K562 (cell line): ENCODE results near the gene SPATA25. TPM values are rescaled to one million over a fixed set of nuclear protein-coding genes. Genes with fewer than 3 reads are reported as not detected.

Experiments
- ATAC-seq: fragments of 200-7000 bp; cut with Tn5 transposase; 3 replicates; pipeline ENCODE4 v1.9.1; 2020; ENCODE audit warnings: moderate library complexity
- BruUV-seq: library from RNA; stranded (reverse); fragments of 400-500 nt; replicated peaks from 2 replicates; lab custom pipeline; 2021; lab: Mats Ljungman, UMichigan
- CTCF ChIA-PET: fragments of 300-600 bp; formaldehyde crosslinking; extraction: SDS; loops from one replicate; lab custom pipeline; 2021; ENCODE audit warnings: low intra/inter-chr PET ratio; lab: Yijun Ruan, JAX
- POLR2A ChIA-PET: fragments of 300-600, 350-650 bp; sonication (Branson Sonifier 250); formaldehyde crosslinking; extraction: SDS; loops from one replicate; lab custom pipeline; 2021; ENCODE audit warnings: antibody characterized with exemption, inconsistent platforms; lab: Yijun Ruan, JAX
- DNase-seq, 4 experiments: peaks; one replicate each; pipeline versions ENCODE4 v3.0.0 to v3.0.0-alpha.2; 2011 to 2018; ENCODE audit warnings: low spot score in 3 of 4, mixed read lengths in 3 of 4; ENCODE audit errors: extremely low read depth in 1 of 4
- FAIRE-seq: peaks from 2 replicates; lab custom pipeline; 2011; peaks lifted over from hg19 to GRCh38; lab: Jason Lieb, UNC
- H2AFZ ChIP-seq: 2 replicates; pipeline ENCODE4 v1.6.0; 2011; ENCODE audit warnings: low read depth, low read length, control low read depth, inconsistent platforms
- H3K27ac ChIP-seq: fragments of 200-600 bp; 3 replicates; pipeline ENCODE4 v1.8.0; 2011; ENCODE audit warnings: low read depth, mild to moderate bottlenecking, control low read depth, inconsistent platforms, low read length, moderate library complexity, mixed read lengths; ENCODE audit errors: extremely low read depth
- H3K27me3 ChIP-seq, 2 experiments: fragments of 300-600 bp in 1 of 2; 2 replicates in 1 of 2; 3 replicates in 1 of 2; pipeline versions ENCODE4 v1.6.0 to v1.8.0; 2011; ENCODE audit warnings: inconsistent platforms in 2 of 2, low read length in 2 of 2, mild to moderate bottlenecking in 1 of 2, mixed read lengths in 1 of 2, moderate library complexity in 1 of 2; ENCODE audit not compliant: control insufficient read depth in 2 of 2, insufficient read depth in 2 of 2
- H3K36me3 ChIP-seq: fragments of 300-600 bp; 3 replicates; pipeline ENCODE4 v1.8.0; 2011; ENCODE audit warnings: mild to moderate bottlenecking, low read length, inconsistent platforms; ENCODE audit not compliant: control insufficient read depth, insufficient read depth
- H3K4me1 ChIP-seq, 2 experiments: fragments of 200-600 bp in 1 of 2; replicated peaks in 1 of 2; 2 replicates in 1 of 2; 3 replicates in 1 of 2; pipeline versions ENCODE4 v1.5.1 to v1.8.0; 2011; ENCODE audit warnings: inconsistent platforms in 2 of 2, low read length in 2 of 2, mild to moderate bottlenecking in 1 of 2, mixed read lengths in 1 of 2, moderate library complexity in 1 of 2; ENCODE audit not compliant: control insufficient read depth in 2 of 2, insufficient read depth in 2 of 2
- H3K4me2 ChIP-seq: 2 replicates; pipeline ENCODE4 v1.6.1; 2011; ENCODE audit warnings: low read length, control low read depth, inconsistent platforms, mixed read lengths; ENCODE audit not compliant: insufficient read depth
- H3K4me3 ChIP-seq: fragments of 200-600 bp; sonication (generic), shearing (Covaris generic); 2 replicates; pipeline ENCODE4 v1.5.1; 2016; ENCODE audit warnings: control low read depth, inconsistent platforms
- H3K79me2 ChIP-seq: fragments of 200-600 bp; 3 replicates; pipeline ENCODE4 v1.8.0; 2011; ENCODE audit warnings: low read length, inconsistent platforms; ENCODE audit not compliant: control insufficient read depth, insufficient read depth
- H3K9ac ChIP-seq, 2 experiments: 2 replicates each; pipeline versions ENCODE4 v1.6.0 to v1.6.1; 2011; ENCODE audit warnings: low read depth in 2 of 2, low read length in 2 of 2, control low read depth in 1 of 2, inconsistent platforms in 1 of 2, mild to moderate bottlenecking in 1 of 2, mixed read lengths in 1 of 2; ENCODE audit not compliant: insufficient read depth in 1 of 2
- H3K9me1 ChIP-seq: one replicate; pipeline ENCODE4 v1.6.0; 2011; ENCODE audit warnings: inconsistent platforms, mild to moderate bottlenecking, low read length, moderate library complexity; ENCODE audit not compliant: control insufficient read depth, insufficient read depth
- H3K9me3 ChIP-seq: replicated peaks from 2 replicates; pipeline ENCODE4 v1.5.1; 2011; ENCODE audit warnings: low read depth, low read length, inconsistent platforms; ENCODE audit not compliant: control insufficient read depth, insufficient read depth
- H4K20me1 ChIP-seq: replicated peaks from 2 replicates; pipeline ENCODE4 v1.6.1; 2011; ENCODE audit warnings: low read length, inconsistent platforms, mixed read lengths; ENCODE audit not compliant: control insufficient read depth, insufficient read depth
- CBX1 ChIP-seq: sonication (generic); IDR thresholded peaks from 2 replicates; pipeline ENCODE4 v1.6.1; 2016; ENCODE audit warnings: antibody characterized with exemption, low read depth, mild to moderate bottlenecking
- ETS2 ChIP-seq: IDR thresholded peaks from 2 replicates; pipeline ENCODE4 v1.6.1; 2016; ENCODE audit warnings: borderline replicate concordance, missing genetic modification characterization, mild to moderate bottlenecking, moderate library complexity, missing compliant biosample characterization; ENCODE audit not compliant: poor library complexity, severe bottlenecking
- MCM3 ChIP-seq: fragments of 450-650 bp; IDR thresholded peaks from 2 replicates; pipeline ENCODE4 v1.6.1; 2016
- MYNN ChIP-seq, 2 experiments: sonication (generic); formaldehyde crosslinking in 1 of 2; IDR thresholded peaks; 2 replicates each; pipeline versions ENCODE4 v1.5.0 to v1.6.1; 2016 to 2020; ENCODE audit warnings: antibody characterized with exemption in 1 of 2, missing genetic modification reagents in 1 of 2
- NBN ChIP-seq: fragments of 450-650 bp; IDR thresholded peaks from 2 replicates; pipeline ENCODE4 v1.6.1; 2016; ENCODE audit warnings: low read depth, mild to moderate bottlenecking
- NCOR1 ChIP-seq: fragments of 450-650 bp; IDR thresholded peaks from 2 replicates; pipeline ENCODE4 v1.6.1; 2016; ENCODE audit warnings: mild to moderate bottlenecking, moderate library complexity
- RERE ChIP-seq: sonication (generic); formaldehyde crosslinking; IDR thresholded peaks from 2 replicates; pipeline ENCODE4 v1.8.0; 2023; ENCODE audit warnings: missing genetic modification reagents, mild to moderate bottlenecking, borderline replicate concordance
- SOX6 ChIP-seq: fragments of 450-650 bp; IDR thresholded peaks from 2 replicates; pipeline ENCODE4 v1.6.1; 2014; ENCODE audit warnings: mild to moderate bottlenecking
- TEAD2 ChIP-seq: fragments of 450-650 bp; IDR thresholded peaks from 2 replicates; pipeline ENCODE4 v1.6.1; 2016; ENCODE audit warnings: missing genetic modification characterization, control low read depth, missing compliant biosample characterization
- ZNF224 ChIP-seq: sonication (generic); formaldehyde crosslinking; IDR thresholded peaks from 2 replicates; pipeline ENCODE4 v1.8.0; 2022; ENCODE audit warnings: mild to moderate bottlenecking, missing genetic modification reagents
- ZNF232 ChIP-seq: sonication (generic); formaldehyde crosslinking; IDR thresholded peaks from 2 replicates; pipeline ENCODE4 v1.8.0; 2022; ENCODE audit warnings: mild to moderate bottlenecking, missing genetic modification reagents
- ZNF398 ChIP-seq: fragments of 250-450 bp; sonication (Bioruptor Pico); IDR thresholded peaks from 2 replicates; pipeline ENCODE4 v1.8.0; 2021; ENCODE audit warnings: moderate library complexity, mild to moderate bottlenecking, inconsistent platforms
- ZNF561 ChIP-seq: fragments of 450-650 bp; formaldehyde crosslinking; conservative IDR thresholded peaks from 2 replicates; pipeline ENCODE4 v1.4.0; 2020; ENCODE audit warnings: mild to moderate bottlenecking, moderate library complexity
- ZNF764 ChIP-seq: fragments of 250-450 bp; sonication (Bioruptor Pico); IDR thresholded peaks from 2 replicates; pipeline ENCODE4 v1.4.0; 2020; ENCODE audit warnings: low read depth, mild to moderate bottlenecking, moderate library complexity
- WGBS: fragments of 100-300 bp; shearing (Covaris generic); methylation state at CpG from one replicate; pipeline ENCODE4 v1.1.6; 2016; ENCODE audit warnings: low coverage, mixed read lengths; ENCODE audit not compliant: insufficient coverage; ENCODE audit errors: missing lambda C conversion rate; 5-methylcytosine and 5-hydroxymethylcytosine counted together
- in situ Hi-C: fragments of 300-500 bp; cut with MboI; formaldehyde crosslinking; loops from 4 replicates; pipeline ENCODE4 v1.15.0; 2018; ENCODE audit warnings: inconsistent platforms, mixed read lengths
- intact Hi-C: fragments of 100-400 bp; cut with micrococcal nuclease; formaldehyde crosslinking; loops from 2 replicates; pipeline ENCODE4 v1.14.2; 2022
- polyA plus RNA-seq, 8 experiments: library from polyadenylated mRNA; depleted of rRNA in 4 of 8; stranded (reverse) in 5 of 8; unstranded in 3 of 8; fragments of >200 nt; fragmentation: Nextera tagmentation in 2 of 8; fragmentation: Illumina TruSeq in 1 of 8; extraction: Ambion mirVana in 2 of 8; extraction: Trizol in 1 of 8; gene quantifications; 2 replicates each; pipeline versions ENCODE4 v1.2.1 to v1.2.3, GENCODE V29; 2011 to 2014; ENCODE audit warnings: inconsistent platforms in 1 of 8, missing spikeins in 1 of 8
- total RNA-seq, 7 experiments: library from RNA; depleted of rRNA in 6 of 7; stranded (reverse); fragments of >200 nt in 6 of 7; fragmentation: Illumina TruSeq in 2 of 7; extraction: Trizol in 2 of 7; gene quantifications; 2 replicates each; pipeline versions ENCODE4 v1.2.1 to v1.2.3, GENCODE V29; 2011 to 2021; ENCODE audit warnings: low replicate concordance in 1 of 7

SPATA25 gene
- total and polyA plus RNA-seq, 9 of the 15 experiments (the other 6 are each of a cell fraction or from before 2014, with no cell fraction given), result 0.21 to 0.95 (median 0.53) TPM; not detected in 3

- H3K79me2 ChIP-seq, result peaks cover 15% of the 10 kb centered on the region
- no peak overlapping the region for H3K4me3 ChIP-seq
- no peaks in the 10 kb centered on the region for H3K9me1 ChIP-seq
- H3K9ac ChIP-seq, result no peak overlapping the region
- H3K27me3 ChIP-seq, result no peaks in the 10 kb centered on the region
- intact Hi-C loops (no loop called here), in situ Hi-C loops (no loop called here)
- H3K4me1 ChIP-seq, result peaks cover 25 to 39% of the 10 kb centered on the region in 2 experiments
- DNase-seq, result no peak
- H3K9me3 ChIP-seq, result no peaks in the 10 kb centered on the region
- no TSS peak for BruUV-seq
- no peak overlapping the region for H3K4me2 ChIP-seq
- no peak overlapping the region for H3K27ac ChIP-seq
- no peaks in the 10 kb centered on the region for H4K20me1 ChIP-seq
- CTCF ChIA-PET, result no interaction called here
- WGBS, result 72% methylated on average over 3 of the region's 5 CpGs
- peaks cover 3% of the 10 kb centered on the region; the same call in 1 of the 3 replicates for H3K36me3 ChIP-seq
- FAIRE-seq, result no peak
- POLR2A ChIA-PET, result interaction anchor here (1.4 kb wide), 1 partner anchor 14 kb away, joined by 3 read pairs; no protein-coding TSS in a partner anchor
- no peak for ATAC-seq
- no peak overlapping the region for H2AFZ ChIP-seq
- no peak for TF ChIP-seq ZNF224 (CRISPR knock-in tag)
- TF ChIP-seq NCOR1, result no peak
- TF ChIP-seq ETS2 (tag), result no peak
- no peak for TF ChIP-seq MYNN (IDR thresholded peaks at IDR 0.05)
- no peak for TF ChIP-seq MYNN (CRISPR knock-in tag; IDR thresholded peaks at IDR 0.05)
- TF ChIP-seq ZNF561 (CRISPR knock-in tag), result no peak
- TF ChIP-seq TEAD2, result no peak
- no peak for TF ChIP-seq CBX1
- no peak for TF ChIP-seq RERE (CRISPR knock-in tag)
- no peak for TF ChIP-seq SOX6
- no peak for TF ChIP-seq NBN
- no peak for TF ChIP-seq ZNF764 (CRISPR knock-in tag)
- TF ChIP-seq ZNF398 (CRISPR knock-in tag), result no peak
- TF ChIP-seq MCM3, result no peak
- no peak for TF ChIP-seq ZNF232 (CRISPR knock-in tag)
Observed at GRCh38 chr20:45913116-45913515, 25.7 kb upstream of the SPATA25 start.
